ENCODE results near the gene FZD10. TPM values are rescaled to one million over a fixed set of nuclear protein-coding genes. Genes with fewer than 3 reads are reported as not detected.

FZD10 gene
- under 0.01 TPM in 1 of 2 replicates, not detected in the other for total RNA-seq

GRCh38 chr12:130162267-130162666 is at the start of gene FZD10:
TSS of gene FZD10 (plus strand) at chr12:130162464. CDS start at chr12:130162943, 479 bp downstream.

Other genes with a start within 250 kb of the FZD10 start
- gene PIWIL1, start 175.4 kb downstream of the FZD10 start, total RNA-seq = not detected in 2 replicates